ENCODE data around the gene NECAB3.

NECAB3 gene

DNA sequence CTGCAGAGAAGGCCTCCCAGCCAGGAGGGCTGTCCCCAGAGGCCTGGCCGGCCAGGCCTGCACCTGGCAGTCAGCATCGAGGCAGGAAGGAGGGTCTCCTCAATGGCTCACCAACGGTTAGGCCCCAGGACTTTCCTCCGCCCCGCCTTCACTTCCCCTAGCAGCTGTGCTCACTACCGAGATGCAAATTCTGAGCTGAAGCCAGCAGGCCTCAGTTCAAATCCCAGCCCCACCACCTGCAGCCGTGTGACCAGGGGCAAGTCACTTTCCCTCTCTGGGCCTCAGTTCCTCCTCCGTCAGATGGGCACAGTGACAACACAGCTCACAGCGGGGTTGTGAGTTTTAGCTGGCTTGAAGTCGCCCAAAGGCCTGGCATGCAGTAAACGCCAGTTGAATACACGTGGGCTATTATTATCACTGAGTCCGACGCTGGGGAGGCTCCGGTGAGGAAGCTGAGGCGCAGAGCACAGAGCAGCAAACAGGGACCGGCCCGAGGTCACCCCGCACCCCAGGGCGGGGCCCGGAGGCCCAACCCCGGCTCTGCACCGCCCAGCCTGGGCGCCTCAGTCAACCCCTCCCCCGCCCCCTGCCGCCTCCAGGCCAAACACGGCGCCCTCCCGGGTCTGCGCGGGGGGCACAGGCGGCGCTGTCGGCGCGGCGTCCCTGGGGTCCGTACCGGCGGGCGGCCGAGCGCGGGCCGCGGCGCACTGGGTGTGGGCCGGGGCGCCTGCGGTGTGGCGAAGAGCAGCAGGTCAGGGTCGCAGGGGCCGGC lies 11.3 kb upstream of the NECAB3 start:
- Histone ChIP-seq H3K27me3 (ENCODE audit: low read length) (no peaks in the 10 kb centered on the region), H3K36me3 (ENCODE audit: low read length) (no peaks in the 10 kb centered on the region), H3K4me3 (ENCODE audit: insufficient read depth, low read length, poor library complexity, severe bottlenecking) (peak overlapping the region; percentile 69), H3K9me3 (ENCODE audit: insufficient read depth, low read length) (no peaks in the 10 kb centered on the region), H3K9me2 (replicated peaks; ENCODE audit: insufficient read depth, low read length) (no peaks in the 10 kb centered on the region), H3K4me2 (ENCODE audit: low read depth, low read length, poor library complexity, severe bottlenecking) (peak overlapping the region; percentile 80), H3K27ac (ENCODE audit: low read depth, low read length) (peak overlapping the region; percentile 94), H4K20me1 (ENCODE audit: low read depth, low read length) (no peaks in the 10 kb centered on the region), H2AFZ (ENCODE audit: low read depth, low read length, severe bottlenecking) (no peak overlapping the region), H3F3A (ENCODE audit: insufficient read depth) (peaks cover 51% of the 10 kb centered on the region), H3K9ac (ENCODE audit: low read length) (peak overlapping the region; percentile 67), H3K79me2 (ENCODE audit: insufficient read depth, low read length) (peaks cover 46% of the 10 kb centered on the region)
- TF ChIP-seq, protein P1, sequence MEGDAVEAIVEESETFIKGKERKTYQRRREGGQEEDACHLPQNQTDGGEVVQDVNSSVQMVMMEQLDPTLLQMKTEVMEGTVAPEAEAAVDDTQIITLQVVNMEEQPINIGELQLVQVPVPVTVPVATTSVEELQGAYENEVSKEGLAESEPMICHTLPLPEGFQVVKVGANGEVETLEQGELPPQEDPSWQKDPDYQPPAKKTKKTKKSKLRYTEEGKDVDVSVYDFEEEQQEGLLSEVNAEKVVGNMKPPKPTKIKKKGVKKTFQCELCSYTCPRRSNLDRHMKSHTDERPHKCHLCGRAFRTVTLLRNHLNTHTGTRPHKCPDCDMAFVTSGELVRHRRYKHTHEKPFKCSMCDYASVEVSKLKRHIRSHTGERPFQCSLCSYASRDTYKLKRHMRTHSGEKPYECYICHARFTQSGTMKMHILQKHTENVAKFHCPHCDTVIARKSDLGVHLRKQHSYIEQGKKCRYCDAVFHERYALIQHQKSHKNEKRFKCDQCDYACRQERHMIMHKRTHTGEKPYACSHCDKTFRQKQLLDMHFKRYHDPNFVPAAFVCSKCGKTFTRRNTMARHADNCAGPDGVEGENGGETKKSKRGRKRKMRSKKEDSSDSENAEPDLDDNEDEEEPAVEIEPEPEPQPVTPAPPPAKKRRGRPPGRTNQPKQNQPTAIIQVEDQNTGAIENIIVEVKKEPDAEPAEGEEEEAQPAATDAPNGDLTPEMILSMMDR (IDR thresholded peaks at IDR 0.05; ENCODE audit: insufficient read depth, low read length, poor library complexity, severe bottlenecking): no peak
- TF ChIP-seq EZH2phosphoT487 (conservative IDR thresholded peaks at IDR 0.05; ENCODE audit: low read length): no peak

DNA sequence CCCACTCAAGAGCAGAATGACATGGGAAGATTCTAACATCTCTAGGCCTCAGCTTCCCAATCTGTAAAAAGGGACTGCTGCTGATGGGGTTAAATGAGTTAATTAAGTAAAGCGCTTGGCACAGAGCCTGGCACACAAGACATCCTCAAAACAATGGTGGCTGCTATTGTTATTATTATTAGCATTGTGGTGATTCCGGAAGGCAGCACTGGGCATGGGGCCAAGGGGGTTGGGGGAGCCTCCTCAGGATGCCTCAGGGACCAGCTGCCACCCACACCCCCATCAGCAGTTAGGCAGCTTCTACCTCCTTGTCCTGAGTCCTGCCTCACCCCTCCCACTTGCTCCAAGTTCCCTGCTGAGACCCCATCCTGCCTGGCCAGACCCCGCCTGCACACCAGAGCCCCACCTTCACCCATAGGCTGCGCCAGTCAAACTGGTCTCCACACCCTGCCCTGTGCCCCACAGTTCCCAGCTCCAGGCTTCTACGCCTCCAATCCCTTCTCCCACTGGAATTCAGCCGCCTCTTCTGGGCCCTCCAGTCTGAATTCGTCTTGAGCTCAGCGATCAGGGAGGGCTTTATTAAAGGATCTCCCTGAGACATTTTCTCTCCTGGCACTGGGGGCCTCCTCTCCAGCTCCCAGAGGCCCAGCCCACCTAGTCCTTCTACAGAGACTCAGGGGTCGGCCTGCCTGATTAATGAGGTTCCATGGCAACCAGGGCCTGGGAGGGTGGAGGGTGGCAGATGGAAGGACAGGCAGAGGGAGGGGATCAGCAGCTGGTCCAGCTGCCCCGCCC lies 10.5 kb upstream of the NECAB3 start:
- peaks cover 57% of the 10 kb centered on the region for H3F3A ChIP-seq (ENCODE audit: insufficient read depth)
- no peaks in the 10 kb centered on the region for H3K27me3 ChIP-seq (ENCODE audit: low read length)
- H3K36me3 ChIP-seq (ENCODE audit: low read length): no peaks in the 10 kb centered on the region
- H3K9ac ChIP-seq (ENCODE audit: low read length): peak overlapping the region; percentile 67
- H3K4me3 ChIP-seq (ENCODE audit: insufficient read depth, low read length, poor library complexity, severe bottlenecking): peak overlapping the region; percentile 58
- H4K20me1 ChIP-seq (ENCODE audit: low read depth, low read length): no peaks in the 10 kb centered on the region
- TF ChIP-seq EZH2phosphoT487 (conservative IDR thresholded peaks at IDR 0.05; ENCODE audit: low read length): no peak
- no peaks in the 10 kb centered on the region for H3K9me3 ChIP-seq (ENCODE audit: insufficient read depth, low read length)
- peak overlapping the region; percentile 94 for H3K27ac ChIP-seq (ENCODE audit: low read depth, low read length)
- peaks cover 51% of the 10 kb centered on the region for H3K79me2 ChIP-seq (ENCODE audit: insufficient read depth, low read length)
- H3K9me2 ChIP-seq (replicated peaks; ENCODE audit: insufficient read depth, low read length): no peaks in the 10 kb centered on the region
- peak overlapping the region; percentile 80 for H3K4me2 ChIP-seq (ENCODE audit: low read depth, low read length, poor library complexity, severe bottlenecking)
- H2AFZ ChIP-seq (ENCODE audit: low read depth, low read length, severe bottlenecking): no peak overlapping the region

GRCh38 chr20:33681728-33682353 lies 7.6 kb upstream of the NECAB3 start:
- H3K9me3 ChIP-seq (ENCODE audit: insufficient read depth, low read length): no peaks in the 10 kb centered on the region
- H2AFZ ChIP-seq (ENCODE audit: low read depth, low read length, severe bottlenecking): no peak overlapping the region
- no peaks in the 10 kb centered on the region for H3K27me3 ChIP-seq (ENCODE audit: low read length)
- no peaks in the 10 kb centered on the region for H4K20me1 ChIP-seq (ENCODE audit: low read depth, low read length)
- no peak overlapping the region for H3K4me3 ChIP-seq (ENCODE audit: insufficient read depth, low read length, poor library complexity, severe bottlenecking)
- peaks cover 63% of the 10 kb centered on the region for H3F3A ChIP-seq (ENCODE audit: insufficient read depth)
- H3K4me2 ChIP-seq (ENCODE audit: low read depth, low read length, poor library complexity, severe bottlenecking): peak overlapping the region; percentile 61
- peak overlapping the region; percentile 94 for H3K27ac ChIP-seq (ENCODE audit: low read depth, low read length)
- no peaks in the 10 kb centered on the region for H3K9me2 ChIP-seq (replicated peaks; ENCODE audit: insufficient read depth, low read length)
- TF ChIP-seq EZH2phosphoT487 (conservative IDR thresholded peaks at IDR 0.05; ENCODE audit: low read length): no peak
- TF ChIP-seq, protein P1 (IDR thresholded peaks at IDR 0.05; ENCODE audit: insufficient read depth, low read length, poor library complexity, severe bottlenecking): no peak
- peak overlapping the region; percentile 52 for H3K9ac ChIP-seq (ENCODE audit: low read length)
- H3K79me2 ChIP-seq (ENCODE audit: insufficient read depth, low read length): peaks cover 51% of the 10 kb centered on the region
- H3K36me3 ChIP-seq (ENCODE audit: low read length): 0 out of 2 replicates have a peak, but pooled peaks cover 10% of the 10 kb centered on the region
